NB4 (cell line): Measurements from ENCODE around the gene CLEC20A.
"Not testable (repeated sequence)": the region's sequence is repeated elsewhere in the genome, so short reads cannot be mapped to it uniquely, and the experiment has no call there.

ENCODE experiments used
- DNase-seq: peaks from one replicate; pipeline ENCODE4 v3.0.0; 2010; ENCODE audit warnings: low read depth
- H3K4me3 ChIP-seq: one replicate; pipeline ENCODE4 v1.5.1; 2011; ENCODE audit warnings: mild to moderate bottlenecking, low read depth, low read length, moderate library complexity
- CTCF ChIP-seq: IDR thresholded peaks from one replicate; pipeline ENCODE4 v1.5.1; 2012; ENCODE audit warnings: low read depth, low read length
- MAX ChIP-seq: IDR thresholded peaks from 2 replicates; pipeline ENCODE4 v1.6.1; 2011; ENCODE audit warnings: low read depth, low read length
- MYC ChIP-seq: IDR thresholded peaks from 2 replicates; pipeline ENCODE4 v1.6.1; 2011; ENCODE audit warnings: low read depth, low read length
- POLR2A ChIP-seq: IDR thresholded peaks from 2 replicates; pipeline ENCODE4 v1.6.1; 2011; ENCODE audit warnings: mild to moderate bottlenecking; ENCODE audit not compliant: insufficient read length; ENCODE audit errors: extremely low read depth

The CLEC20A gene

GRCh38 chr1:178506177-178506576 is 9.4 kb upstream of the CLEC20A start:
- no peak for DNase-seq
- TF ChIP-seq POLR2A: no peak
- TF ChIP-seq MYC: no peak
- no peak for TF ChIP-seq CTCF
- no peak for TF ChIP-seq MAX
- no peak overlapping the region for H3K4me3 ChIP-seq

GRCh38 chr1:178504286-178504685 is 7.5 kb upstream of the CLEC20A start:
- no peak overlapping the region for H3K4me3 ChIP-seq
- no peak for DNase-seq
- TF ChIP-seq POLR2A (no peak), CTCF (no peak), MYC (no peak), MAX (no peak)

GRCh38 chr1:178503849-178504248 is 7.1 kb upstream of the CLEC20A start:
- TF ChIP-seq MYC (no peak), POLR2A (no peak), MAX (no peak), CTCF (no peak)
- no peak for DNase-seq
- no peak overlapping the region for H3K4me3 ChIP-seq

GRCh38 chr1:178503316-178503715 is 6.6 kb upstream of the CLEC20A start:
- DNase-seq: not testable (repeated sequence)

GRCh38 chr1:178502856-178503255 is 6.1 kb upstream of the CLEC20A start:
- DNase-seq: no peak
- no peak overlapping the region for H3K4me3 ChIP-seq
- no peak for TF ChIP-seq MAX
- TF ChIP-seq CTCF: no peak
- no peak for TF ChIP-seq MYC
- no peak for TF ChIP-seq POLR2A

More at GRCh38 chr1:178503316-178503715, 6.6 kb upstream of the CLEC20A start:
- H3K4me3 ChIP-seq: not testable (repeated sequence)

GRCh38 chr1:178502330-178502714 is 5.6 kb upstream of the CLEC20A start:
- no peak overlapping the region for H3K4me3 ChIP-seq
- TF ChIP-seq CTCF (no peak), MYC (no peak), MAX (no peak), POLR2A (no peak)
- DNase-seq: no peak
